C4-2B (cell line): ENCODE measurements around the gene ATP5MC3.
A peak's percentile ranks its signal among the peaks of the same experiment; 100 is the strongest.
"Not testable (repeated sequence)": the region's sequence is repeated elsewhere in the genome, so short reads cannot be mapped to it uniquely, and the experiment has no call there.

Source experiments
- H3K27ac ChIP-seq: fragments of 450-650 bp; 2 replicates; pipeline ENCODE4 v1.5.1; 2017
- ZFX ChIP-seq: fragments of 450-650 bp; IDR thresholded peaks from 2 replicates; pipeline ENCODE4 v1.6.1; 2017
- TF ChIP-seq, protein P1 (sequence below): fragments of 450-650 bp; conservative IDR thresholded peaks from 2 replicates; pipeline ENCODE4 v1.5.1; 2017; ENCODE audit warnings: mild to moderate bottlenecking

ATP5MC3 gene

DNA sequence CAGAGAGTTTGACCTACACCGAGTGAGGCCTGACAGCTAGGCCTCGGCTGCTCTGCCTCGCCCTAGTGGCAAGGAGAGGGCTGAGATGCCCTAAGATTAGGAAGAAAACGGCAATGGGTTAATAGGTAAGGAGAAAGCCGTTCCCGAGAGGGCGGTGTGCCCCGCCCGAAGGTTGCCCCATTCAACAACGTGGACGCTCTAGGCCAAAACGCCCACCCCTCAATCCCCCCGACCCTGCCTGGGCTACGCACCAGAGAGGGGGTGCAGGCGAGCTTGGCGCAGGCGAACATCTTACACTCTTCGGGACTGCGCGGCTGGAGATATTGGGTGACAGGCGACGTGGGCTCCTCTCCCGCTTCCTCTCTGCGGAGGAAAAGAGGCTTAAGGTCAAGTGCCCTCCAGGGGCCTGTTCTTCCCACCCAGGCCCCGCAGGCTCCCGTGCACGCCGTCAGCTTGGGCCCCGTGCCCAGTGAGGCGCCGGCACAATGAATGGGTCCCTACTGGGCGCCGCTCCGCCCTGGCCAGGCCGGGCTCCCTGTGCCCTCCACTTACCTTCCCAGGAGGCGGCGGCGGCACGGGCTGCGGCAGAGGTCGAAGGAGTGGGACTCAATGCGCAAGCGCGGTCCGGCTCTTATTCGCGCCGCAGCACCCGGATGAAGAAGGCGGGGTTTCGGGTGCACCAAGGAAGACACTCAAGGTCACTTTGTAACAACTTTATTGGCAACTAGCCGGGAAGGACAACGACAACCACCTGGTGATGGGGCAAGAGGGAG is at the start of gene ATP5MC3:
ATP5MC3 (minus strand) TSS at position 607 of the 773 bp plus-strand sequence; CDS start at position 290, 317 bp downstream.
- peak; percentile 99 for TF ChIP-seq ZFX
- TF ChIP-seq, protein P1, sequence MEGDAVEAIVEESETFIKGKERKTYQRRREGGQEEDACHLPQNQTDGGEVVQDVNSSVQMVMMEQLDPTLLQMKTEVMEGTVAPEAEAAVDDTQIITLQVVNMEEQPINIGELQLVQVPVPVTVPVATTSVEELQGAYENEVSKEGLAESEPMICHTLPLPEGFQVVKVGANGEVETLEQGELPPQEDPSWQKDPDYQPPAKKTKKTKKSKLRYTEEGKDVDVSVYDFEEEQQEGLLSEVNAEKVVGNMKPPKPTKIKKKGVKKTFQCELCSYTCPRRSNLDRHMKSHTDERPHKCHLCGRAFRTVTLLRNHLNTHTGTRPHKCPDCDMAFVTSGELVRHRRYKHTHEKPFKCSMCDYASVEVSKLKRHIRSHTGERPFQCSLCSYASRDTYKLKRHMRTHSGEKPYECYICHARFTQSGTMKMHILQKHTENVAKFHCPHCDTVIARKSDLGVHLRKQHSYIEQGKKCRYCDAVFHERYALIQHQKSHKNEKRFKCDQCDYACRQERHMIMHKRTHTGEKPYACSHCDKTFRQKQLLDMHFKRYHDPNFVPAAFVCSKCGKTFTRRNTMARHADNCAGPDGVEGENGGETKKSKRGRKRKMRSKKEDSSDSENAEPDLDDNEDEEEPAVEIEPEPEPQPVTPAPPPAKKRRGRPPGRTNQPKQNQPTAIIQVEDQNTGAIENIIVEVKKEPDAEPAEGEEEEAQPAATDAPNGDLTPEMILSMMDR, result peak; percentile 25; the same call in 1 of the 2 replicates
- H3K27ac ChIP-seq, result peak within 1 kb of the TSS; percentile 98

DNA sequence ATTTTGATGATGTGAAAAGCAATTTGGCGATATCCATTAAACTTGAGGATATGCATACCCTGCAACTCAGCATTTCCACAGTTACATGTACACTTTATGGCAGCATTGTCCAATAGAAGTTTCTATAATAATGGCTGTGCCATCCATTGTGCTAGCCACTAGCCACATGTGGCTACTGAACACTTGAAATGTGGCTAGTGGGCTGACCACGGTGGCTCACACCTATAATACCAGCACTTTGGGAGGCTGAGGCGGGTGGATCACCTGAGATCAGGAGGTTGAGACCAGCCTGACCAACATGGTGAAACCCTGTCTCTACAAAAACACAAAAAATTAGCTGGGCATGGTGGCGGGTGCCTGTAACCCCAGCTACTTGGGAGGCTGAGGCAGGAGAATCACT is 47.1 kb upstream of the ATP5MC3 start:
- H3K27ac ChIP-seq, result not testable (repeated sequence)

DNA sequence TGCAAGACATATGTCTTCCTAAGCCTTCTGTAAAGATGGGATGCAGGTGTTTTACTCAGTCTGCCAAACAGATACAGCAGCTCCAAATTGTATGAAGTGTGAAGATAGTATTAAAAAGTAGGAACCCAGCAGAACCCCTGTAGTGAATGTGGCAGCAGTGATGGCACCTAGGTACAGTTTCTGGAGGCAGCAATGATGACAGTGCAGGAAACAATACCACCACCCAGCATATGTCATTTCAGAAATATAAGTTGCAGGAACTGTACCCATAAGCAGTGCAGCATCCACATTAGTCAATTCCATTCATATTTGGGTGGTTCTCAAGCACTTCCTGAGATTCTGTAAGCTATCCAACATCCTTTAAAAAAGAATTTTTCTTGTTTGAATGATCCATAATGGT is 46.7 kb upstream of the ATP5MC3 start:
- TF ChIP-seq ZFX, result no peak
- TF ChIP-seq, protein P1, result no peak
- H3K27ac ChIP-seq, result no peak overlapping the region

DNA sequence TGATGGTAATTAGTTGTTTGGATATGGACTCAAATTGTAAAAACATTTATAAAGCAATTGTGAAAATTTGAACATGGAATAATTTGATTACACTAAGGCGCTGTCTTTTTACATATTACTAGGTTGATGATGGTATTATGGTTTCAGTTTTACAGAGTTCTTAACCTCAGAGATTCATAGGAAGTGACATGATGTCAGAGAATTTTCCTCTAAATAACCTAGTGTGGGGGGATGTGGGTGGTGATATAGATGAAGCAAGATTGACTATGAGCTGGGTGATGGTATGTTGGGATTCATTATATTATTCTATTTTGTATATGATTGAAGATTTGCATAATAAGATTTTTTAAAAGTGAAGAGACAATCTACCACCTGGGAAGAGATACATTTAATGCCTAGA is 45.9 kb upstream of the ATP5MC3 start:
- TF ChIP-seq, protein P1, result no peak
- TF ChIP-seq ZFX, result no peak
- no peak overlapping the region for H3K27ac ChIP-seq

DNA sequence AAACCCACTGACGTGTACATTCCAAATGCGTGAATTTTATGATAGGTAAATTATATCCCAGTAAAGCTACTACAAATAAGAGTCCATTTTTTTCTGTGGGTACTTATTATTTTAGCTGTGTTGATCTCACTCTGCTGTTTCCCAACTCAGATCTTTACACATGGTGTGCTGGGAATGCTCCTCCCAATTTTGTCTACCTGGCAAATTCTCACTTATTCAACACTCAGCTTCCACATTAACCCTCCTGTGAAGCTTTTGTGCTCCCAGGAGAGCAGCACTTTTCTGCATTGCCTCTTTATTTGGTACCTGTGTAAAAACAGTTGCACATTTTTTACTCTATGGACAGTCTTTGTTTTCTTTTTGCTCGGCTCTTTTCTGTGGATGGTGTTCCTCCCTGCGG is 38.6 kb upstream of the ATP5MC3 start:
- H3K27ac ChIP-seq, result no peak overlapping the region
- TF ChIP-seq, protein P1, result no peak
- no peak for TF ChIP-seq ZFX

DNA sequence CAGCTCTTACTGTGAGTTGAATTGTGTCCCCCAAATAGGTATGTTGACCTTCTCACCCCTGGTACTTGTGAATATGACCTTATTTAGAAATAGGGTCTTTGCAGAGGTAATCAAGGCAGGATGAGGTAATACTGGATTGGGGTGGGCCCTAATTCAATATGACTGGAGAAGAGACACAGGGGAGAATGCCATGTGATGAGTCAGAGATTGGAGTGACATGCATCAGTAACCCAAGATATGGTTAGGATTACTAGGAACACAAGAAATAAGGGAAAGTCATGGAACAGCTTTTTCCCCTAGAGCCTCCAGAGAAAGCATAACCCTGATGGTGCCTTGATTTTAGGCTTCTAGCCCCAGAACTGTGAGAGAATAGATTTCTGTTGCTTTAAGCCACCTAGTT is 37.0 kb upstream of the ATP5MC3 start:
- H3K27ac ChIP-seq, result no peak overlapping the region
- TF ChIP-seq, protein P1, result no peak
- TF ChIP-seq ZFX, result no peak

DNA sequence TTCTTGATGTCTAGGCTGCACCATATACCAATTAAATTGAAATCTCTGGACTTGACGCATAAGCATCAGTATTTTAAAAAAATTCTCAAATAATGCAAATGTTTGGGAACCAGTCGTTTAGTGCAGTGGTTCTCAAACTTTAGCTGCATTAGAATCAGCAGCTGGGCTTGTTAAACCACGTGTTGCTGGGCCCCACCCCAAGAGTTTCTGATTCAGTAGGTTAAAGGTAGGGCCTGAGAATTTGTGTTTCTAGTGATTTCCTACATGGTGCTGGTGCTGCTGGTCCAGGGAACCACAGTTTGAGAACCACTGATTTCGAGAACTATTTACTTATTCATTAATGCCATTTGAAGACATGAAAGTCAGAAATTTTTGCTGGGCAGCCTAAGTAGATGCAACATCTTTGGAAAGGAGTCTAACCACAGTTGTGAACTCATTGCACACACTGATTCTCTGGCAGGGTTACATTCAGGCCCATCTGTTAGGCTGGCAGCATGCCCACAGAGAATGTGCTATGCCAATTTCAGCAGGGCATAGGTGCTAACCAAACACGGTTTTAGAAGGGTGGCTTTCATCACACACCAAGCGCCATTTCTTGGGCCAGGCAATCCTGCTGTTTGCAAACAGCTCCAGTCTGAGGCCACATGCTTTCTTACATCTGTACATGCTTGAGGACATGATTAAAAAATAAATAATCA is 26.4 kb upstream of the ATP5MC3 start:
- TF ChIP-seq, protein P1, result no peak
- no peak for TF ChIP-seq ZFX
- H3K27ac ChIP-seq, result no peak overlapping the region
